ENCODE measurements around the gene DPEP2NB.
A peak's percentile ranks its signal among the peaks of the same experiment; 100 is the strongest.
"Not testable (repeated sequence)": the region's sequence is repeated elsewhere in the genome, so short reads cannot be mapped to it uniquely, and the experiment has no call there.

Gene DPEP2NB

DNA sequence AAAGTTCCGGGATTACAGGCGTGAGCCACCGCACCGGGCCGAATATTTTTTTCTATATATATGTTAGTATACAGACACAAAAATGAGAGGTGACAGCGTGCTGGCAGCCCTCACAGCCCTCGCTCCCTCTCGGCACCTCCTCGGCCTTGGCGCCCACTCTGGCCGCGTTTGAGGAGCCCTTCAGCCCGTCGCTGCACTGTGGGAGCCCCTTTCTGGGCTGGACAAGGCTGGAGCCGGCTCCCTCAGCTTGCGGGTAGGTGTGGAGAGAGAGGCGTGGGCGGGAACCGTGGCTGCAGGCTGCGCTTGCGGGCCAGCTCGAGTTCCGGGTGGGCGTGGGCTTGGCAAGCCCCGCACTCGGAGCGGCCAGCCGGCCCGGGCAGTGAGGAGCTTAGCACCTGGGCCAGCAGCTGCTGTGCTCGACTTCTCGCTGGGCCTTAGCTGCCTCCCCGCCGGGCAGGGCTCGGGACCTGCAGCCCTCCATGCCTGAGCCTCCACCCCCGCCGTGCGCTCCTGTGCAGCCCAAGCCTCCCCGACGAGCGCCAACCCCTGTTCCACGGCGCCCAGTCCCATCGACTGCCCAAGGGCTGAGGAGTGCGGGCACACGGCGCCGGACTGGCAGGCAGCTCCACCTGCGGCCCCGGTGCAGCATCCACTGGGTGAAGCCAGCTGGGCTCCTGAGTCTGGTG, 33.6 kb downstream of the DPEP2NB start:
- DNase-seq = no peak

GRCh38 chr16:67979955-67980678, 35.6 kb downstream of the DPEP2NB start, which contains the start of gene DPEP3:
Gene DPEP3, minus strand, starts transcription at chr16:67980499. Its CDS starts 119 bp downstream, at chr16:67980380.
- DNase-seq = no peak

GRCh38 chr16:67977469-67978227, 38.1 kb downstream of the DPEP2NB start:
- DNase-seq = no peak

- DNase-seq = no peak
Observed at GRCh38 chr16:67977005-67977404, 38.7 kb downstream of the DPEP2NB start.

DNA sequence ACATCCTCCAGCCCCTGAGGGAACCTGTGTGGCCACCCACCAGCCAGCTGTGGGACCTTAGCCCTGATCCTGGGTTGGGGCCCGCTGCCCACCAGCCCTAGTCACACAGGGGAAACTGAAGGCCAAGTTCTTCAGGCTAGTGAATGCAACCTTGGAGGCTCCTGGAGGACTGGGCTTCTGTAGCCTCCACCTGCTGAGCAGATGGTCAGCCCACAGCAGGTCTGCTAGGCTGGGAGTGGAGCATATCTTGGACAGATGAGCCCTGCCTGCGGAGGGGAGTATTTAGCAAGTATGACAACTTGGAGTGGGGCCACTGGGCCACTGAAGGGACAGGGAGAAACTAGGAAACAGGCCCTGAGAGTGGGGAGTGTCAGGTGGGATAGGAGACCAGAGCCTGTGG, 39.5 kb downstream of the DPEP2NB start:
- no peak for DNase-seq

DNA sequence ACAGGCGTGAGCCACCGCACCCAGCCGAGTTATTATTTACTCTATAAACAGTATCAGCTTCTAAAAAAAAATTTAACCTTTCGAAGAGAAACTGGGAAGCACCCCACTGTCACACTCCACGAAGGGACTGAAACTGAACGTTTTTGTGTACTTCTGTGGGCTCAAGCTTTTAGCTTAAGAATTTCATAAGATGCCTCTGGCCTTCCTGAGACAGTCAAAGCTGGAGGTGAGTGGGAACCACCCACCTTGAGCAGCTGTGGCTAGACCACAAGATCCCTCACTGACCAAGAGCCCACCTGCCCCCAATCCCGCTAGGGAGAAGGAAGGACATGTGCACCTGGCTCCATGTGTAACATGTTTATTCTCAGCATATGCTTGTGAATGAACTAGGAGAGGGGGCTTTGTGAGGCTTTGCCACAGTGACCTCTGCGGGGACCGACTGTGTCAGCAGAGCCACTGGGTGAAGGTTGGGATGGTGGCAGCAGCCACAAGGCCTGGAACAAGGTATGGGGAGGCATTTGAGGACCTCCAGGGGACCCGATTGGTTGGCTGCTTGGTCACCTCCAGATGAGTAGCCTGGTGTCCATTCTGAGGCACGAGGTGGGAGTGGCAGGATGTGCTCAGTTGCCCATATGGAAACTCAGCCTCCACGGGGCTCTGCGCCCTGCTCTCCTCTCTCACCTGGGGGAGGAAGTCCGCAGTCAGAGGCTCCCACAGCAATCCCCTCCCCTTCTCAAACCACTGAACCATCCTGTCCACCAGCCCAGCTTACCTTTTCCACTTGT, 40.2 kb downstream of the DPEP2NB start:
- no peak for DNase-seq

DNA sequence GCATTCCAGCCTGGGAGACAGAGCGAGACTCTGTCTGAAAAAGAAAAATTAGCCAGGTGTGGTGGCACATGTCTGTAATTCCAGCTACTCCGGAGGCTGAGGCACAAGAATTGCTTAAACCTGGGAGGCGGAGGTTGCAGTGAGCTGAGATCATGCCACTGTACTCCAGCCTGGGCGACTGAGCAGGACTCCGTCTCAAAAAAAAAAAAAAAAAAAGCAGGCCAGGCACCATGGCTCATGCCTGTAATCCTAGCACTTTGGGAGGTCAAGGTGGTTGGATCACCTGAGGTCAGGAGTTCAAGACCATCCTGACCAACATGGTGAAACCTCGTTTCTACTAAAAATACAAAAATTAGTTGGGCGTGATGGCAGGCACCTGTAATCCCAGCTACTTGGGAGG, 43.4 kb downstream of the DPEP2NB start:
- DNase-seq = not testable (repeated sequence)

DNA sequence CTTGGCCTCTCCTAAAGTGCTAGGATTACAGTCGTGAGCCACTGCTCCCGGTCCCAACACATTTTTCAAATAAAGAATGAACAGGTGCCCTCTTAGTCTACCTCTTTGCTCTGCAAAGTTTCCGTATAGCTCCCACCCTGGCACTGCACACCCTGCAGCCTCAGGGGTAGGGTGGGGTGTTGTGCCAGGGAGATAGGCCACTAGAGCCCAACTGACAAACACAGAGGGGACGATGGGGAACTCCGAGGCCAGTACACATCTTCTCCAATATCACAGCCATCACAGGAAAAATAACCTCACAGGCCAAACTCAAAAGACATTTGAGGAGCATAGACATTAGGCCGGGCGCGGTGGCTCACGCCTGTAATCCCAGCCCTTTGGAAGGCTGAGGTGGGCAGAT, 44.6 kb downstream of the DPEP2NB start:
- DNase-seq = no peak

GRCh38 chr16:67969254-67970039, 46.3 kb downstream of the DPEP2NB start:
- peak; percentile 67 for DNase-seq

DNA sequence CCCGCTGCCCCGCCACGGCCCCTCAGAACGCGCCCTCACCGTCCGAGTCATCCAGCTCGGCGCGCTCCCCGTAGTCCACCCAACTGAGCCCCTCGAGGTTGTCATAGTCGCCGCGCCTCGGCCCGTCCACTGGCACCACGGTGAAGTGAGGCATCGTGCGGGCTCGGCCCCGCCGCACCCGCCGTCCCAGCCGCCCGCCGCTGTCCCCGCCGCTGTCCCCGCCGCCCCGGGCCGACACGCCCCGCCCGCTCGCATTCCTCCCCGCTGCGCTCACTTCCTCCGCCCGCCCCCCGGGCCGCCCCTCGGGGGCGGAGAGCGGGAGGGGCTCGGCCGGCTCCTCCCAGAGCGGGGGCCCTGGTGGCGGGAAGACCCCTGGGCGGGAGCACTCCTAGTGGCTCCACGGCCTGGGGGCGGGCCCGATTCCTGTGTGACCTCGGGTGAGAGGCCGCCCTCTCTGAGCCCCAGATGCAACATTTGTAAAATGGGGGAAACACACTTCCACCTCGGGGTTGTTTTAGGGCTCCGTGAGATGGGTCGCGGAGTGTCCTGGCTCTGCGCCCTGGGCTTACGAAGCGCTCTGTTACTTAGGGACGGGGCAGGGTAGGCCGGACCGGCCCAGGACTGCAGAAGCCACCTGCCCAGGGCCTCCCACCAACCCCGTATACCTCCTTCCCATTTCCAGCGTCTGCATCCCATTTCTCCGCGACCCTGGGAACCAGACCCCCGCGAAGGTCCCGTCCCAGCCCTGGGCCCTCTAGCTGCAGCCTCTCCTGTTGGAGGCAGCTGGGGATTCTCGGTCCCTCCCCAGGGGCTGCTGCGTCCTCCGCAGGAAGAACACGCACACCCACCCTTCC, 47.1 kb downstream of the DPEP2NB start, which contains the start of gene SLC12A4:
TSS of gene SLC12A4 (minus strand) at position 238 of the 854 bp plus-strand sequence. CDS start at position 154, 84 bp downstream.
- peak; percentile 86 for DNase-seq

GRCh38 chr16:67967958-67968399, 47.7 kb downstream of the DPEP2NB start:
- DNase-seq = no peak

GRCh38 chr16:67967183-67967957, 48.3 kb downstream of the DPEP2NB start:
- DNase-seq = no peak

- no peak for DNase-seq
Observed at GRCh38 chr16:67966549-67967182, 49.0 kb downstream of the DPEP2NB start.

- no peak for DNase-seq
Observed at GRCh38 chr16:67965668-67966548, 49.8 kb downstream of the DPEP2NB start.

GRCh38 chr16:67964477-67965131, 51.1 kb downstream of the DPEP2NB start:
- DNase-seq = no peak

GRCh38 chr16:67963662-67964321, 51.9 kb downstream of the DPEP2NB start:
- DNase-seq = peak; percentile 45
